ENCODE data around the gene P2RX2.

The P2RX2 gene

GRCh38 chr12:132621657-132622435 is 3.3 kb downstream of the P2RX2 start:
- DNase-seq, result no peak

GRCh38 chr12:132622437-132623071 is 4.0 kb downstream of the P2RX2 start:
- DNase-seq, result no peak

GRCh38 chr12:132623072-132623869 is 4.7 kb downstream of the P2RX2 start:
- no peak for DNase-seq

DNA sequence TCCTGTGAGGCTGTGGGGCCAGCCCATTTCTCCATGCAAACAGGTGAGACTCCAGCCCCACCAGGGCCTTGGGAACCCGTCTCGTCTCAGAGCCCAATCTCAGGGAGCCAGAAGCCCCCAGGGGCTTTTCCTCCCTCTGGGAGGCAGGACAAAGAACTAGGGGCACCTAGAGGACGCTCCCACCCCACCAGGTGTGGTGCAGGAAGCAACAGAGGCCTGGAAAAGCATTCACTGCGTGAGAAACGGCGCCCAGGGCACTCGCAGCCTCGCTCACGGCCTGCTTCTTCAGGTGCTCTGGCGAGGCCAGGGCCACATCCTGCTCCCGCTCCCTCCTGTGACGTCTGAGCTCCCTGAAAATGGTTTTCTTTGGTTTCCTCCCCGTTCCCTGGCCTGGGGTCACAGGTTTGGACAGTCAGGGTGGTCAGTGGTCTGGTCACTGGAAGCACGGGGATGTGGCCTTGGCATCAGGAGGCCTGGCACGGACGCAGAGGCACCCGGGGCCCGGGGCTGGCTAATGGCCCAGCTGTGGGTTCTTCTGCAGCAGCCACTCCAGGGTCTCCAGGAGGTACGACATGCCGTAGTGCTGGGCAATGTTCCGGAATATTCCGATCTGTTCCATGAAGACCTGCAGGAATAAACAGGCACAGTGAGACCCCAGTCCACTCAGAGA is 5.7 kb downstream of the P2RX2 start:
- no peak for DNase-seq

- no peak for DNase-seq
Observed at GRCh38 chr12:132624910-132625630, 6.5 kb downstream of the P2RX2 start.

- no peak for DNase-seq
Observed at GRCh38 chr12:132625731-132626430, 7.3 kb downstream of the P2RX2 start.

DNA sequence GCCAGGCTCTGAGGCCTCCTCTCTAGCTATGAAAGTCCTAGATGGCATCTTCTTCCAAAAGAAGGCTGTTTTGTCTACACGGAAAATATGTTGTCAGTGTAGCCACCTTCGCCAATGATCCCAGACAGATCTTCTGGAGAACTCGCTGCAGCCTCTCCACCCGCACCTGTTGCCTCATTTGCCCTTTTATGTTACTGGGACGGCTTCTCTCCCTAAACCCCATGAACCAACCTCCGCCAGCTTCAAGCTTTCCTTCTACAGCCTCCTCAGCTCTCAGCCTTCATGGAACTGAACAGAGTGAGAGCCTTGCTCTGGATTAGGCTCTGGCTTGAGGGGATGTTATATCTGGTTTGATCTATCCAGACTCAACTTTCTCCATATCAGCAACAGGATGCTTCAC is 10.8 kb downstream of the P2RX2 start:
- DNase-seq, result no peak

DNA sequence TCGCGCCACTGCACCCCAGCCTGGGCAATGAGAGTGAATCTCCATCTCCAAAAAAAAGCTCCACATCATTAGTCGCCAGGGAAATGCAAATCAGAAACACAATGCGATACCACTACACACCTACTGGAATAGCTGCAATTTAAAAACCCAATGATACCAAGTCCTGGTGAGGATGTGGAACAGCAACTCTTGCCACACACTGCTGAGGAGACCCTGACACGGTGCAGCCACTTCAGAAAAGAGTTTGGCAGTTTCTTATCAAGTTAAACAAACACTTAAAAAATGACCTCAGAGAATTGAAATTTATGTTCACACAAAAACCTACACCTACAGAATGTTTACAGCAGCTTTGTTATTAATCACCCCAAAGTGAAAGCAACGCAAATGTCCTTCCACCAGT is 12.1 kb downstream of the P2RX2 start:
- DNase-seq, result no peak

DNA sequence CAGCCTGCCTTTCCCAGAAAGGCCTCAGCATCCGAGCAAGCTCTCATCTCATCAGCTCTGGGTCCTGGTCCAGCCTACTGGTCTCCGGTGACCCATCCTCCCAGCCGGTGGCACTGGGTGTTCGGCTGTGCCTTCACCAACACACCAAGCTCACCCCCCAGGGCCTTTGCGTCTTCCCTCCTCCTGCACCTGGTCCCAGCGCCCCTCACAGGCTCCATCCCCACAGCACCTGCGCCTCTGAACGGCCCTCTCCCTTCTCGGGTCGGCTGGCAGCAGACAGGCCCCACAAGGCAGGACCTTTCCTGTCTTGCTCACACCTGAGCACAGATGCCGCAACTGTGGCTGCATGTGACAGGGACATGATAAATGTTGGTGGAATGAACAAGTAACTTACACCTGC is 13.1 kb downstream of the P2RX2 start:
- DNase-seq, result no peak

DNA sequence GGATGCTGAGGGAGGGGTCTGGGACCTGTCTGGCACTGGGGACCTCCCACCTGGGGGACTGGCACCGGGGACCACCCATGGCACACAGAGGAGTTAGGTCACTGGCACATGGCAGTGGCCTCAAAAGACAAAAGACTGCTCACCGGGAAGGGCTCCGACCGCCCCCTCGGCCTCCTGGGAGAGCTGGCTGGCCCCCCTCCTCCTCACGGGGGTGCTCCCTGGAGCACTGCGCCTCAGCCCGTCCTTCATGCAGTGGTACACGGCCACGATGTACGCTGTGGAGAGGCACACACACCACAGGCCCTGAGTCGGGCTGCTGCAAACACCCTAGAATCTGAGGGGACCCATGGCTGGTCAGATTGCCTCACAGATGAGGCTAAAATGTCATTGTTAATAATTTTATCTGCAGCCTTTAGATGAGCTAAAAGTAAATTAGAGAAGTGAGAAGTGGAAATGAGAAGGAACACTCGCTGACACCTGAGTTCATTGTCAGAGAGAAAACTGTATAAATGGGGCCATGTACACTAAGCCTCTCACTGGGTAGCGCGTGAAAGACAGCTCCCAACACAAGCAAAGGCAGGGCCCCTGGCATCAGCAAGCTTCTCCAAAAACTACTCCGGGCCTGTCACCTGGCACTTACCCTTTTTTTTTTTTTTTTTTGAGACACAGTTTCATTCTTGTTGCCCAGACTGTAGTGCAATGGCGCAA is 14.1 kb downstream of the P2RX2 start:
- DNase-seq, result no peak

DNA sequence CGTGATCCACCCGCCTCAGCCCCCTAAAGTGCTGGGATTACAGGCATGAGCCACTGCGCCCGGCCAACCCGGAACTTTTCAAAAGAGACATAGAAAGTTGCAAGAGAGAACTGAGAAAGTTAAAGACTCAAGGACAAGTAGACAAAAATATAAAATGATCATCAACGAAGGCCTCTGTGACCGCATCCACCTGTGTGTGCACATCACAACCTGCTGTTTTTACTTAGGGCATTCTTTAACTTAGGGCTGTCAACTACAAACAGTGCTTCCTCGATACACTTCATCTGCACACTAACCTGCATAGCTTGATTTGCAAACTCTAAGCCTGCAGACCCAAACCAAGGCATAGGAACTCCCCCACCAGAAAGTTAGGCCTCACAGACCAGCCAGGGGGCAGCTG is 14.8 kb downstream of the P2RX2 start:
- no peak for DNase-seq

GRCh38 chr12:132633901-132634300 is 15.3 kb downstream of the P2RX2 start:
- DNase-seq, result no peak

GRCh38 chr12:132634411-132634990 is 15.9 kb downstream of the P2RX2 start:
- DNase-seq, result no peak

GRCh38 chr12:132635076-132635955 is 16.7 kb downstream of the P2RX2 start:
- DNase-seq, result no peak

DNA sequence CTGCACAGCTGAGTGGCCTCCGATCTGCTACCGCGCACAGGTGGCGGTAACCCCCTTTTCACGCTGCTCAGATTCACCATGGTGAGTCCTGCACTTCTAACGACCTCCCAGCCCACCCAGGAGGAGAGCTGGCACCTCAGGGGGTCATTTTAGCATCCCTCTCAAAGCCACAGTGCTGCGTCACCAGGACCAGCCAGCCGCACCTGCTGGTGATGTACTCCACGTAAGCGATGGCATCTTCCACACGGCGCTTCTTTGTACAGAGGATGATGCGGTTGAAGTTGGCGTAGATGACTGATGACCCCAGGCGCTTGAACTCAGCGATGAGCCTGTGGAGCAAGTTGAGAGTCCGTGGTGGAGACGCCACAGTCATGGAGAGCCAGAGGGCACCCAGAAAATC is 19.2 kb downstream of the P2RX2 start:
- DNase-seq, result no peak

DNA sequence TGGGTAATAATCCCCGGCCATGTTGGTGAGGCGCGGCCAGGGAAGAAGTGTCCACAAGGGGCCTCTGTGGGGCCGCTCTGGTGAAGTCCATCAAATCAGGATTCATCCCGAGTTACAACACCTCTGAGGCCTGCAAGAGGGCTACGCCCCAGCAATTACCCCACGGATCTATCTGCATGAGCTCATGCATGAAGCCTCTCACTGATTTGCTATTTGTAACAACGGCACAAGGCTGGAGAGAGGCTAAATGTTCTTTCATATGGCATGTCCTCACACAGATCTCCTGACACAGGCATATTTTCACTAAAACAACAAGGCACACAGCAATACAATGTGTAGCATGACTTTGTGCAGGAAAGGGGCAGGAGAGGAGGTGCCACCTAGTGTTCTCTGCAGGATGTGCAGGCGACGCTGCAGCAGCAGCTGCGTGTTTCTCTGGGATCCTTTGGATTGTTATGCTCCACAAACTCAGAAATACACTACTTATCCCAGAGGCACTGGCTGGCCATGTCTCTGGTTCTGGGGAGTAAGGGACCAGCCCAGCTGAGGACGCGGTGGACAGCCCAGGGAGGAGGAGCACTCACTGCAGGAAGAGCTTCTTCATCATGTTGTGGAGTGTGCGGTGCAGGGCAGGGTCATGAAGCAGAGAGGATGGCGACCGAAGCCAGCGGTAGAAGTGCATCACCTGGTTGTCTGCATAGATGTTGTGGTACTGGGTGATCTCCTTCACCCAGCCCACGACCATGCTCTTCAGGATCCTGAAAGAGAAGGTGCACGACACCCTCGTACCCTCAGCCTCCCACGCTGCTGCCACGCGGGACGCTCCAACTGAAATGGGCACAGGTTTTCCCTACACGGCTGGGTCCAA is 20.2 kb downstream of the P2RX2 start:
- DNase-seq, result no peak

DNA sequence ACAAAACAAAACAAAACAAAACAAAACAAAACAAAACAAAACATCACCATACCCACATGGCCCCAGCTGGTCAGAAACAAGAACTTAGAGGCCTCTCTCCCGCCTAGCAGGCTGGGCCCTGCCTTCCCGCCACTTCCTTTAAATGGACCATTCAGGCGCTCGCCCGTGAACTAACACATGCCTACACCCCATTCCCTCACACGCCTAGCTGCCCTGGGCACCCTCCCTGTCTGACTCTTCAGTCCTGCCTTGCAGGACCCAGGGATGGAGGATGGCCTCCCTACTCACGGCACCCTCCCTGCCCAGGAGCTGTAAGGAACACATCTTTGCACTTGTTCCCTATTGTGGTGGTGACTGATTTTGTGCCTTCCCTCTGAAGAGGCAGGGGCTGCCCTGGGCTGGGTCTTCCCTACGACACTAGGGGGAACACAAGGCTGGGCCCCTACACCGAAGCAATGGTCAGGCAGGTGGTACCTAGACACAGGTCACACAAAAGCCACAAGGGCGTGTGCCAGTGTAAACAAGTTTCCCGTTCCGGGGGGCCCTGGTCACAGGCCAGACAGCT is 21.5 kb downstream of the P2RX2 start:
- no peak for DNase-seq

- DNase-seq, result no peak
Observed at GRCh38 chr12:132640936-132641335, 22.4 kb downstream of the P2RX2 start.
